ENCODE measurements around the gene EIF3L.

DNA sequence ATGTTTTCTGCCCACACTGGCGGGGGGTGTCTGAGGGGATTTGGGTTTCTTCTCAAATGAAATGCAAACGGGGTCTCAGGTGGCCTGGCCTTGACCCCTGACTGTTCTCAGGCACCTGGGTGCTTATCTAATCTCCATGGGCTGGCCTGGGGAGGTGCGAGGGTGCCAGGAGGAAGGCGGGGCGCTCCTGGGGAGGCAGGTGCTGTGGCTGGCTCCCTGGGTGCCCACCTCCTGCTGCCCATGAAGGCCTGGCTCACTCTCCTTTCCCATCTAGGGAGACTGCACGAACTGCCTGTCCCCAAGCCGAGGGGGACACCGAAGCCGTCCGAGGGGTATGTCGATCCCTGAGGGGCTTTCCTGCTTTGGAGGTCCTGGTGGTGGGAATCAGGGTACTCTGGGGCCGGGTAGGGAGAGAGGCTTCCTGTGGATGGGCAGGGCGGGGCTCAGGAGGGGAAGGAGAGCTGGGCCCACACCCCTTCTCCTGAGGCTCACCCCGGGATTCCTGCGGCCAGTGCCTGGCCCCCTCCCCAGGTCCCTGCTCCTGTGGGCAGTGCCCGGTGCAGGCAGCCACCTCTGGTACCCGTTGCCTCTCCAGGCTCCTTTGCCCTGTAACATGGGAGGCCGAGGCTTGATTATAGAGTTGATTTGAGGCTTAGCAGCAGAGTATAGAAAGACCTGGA is 75.3 kb downstream of the EIF3L start:
- TF ChIP-seq CTCF (IDR thresholded peaks at IDR 0.05) (no peak), POLR2A (IDR thresholded peaks at IDR 0.05) (no peak)

Data from esophagus squamous epithelium (tissue), 4 donors.